Subcutaneous abdominal adipose tissue (tissue), 5 donors: Measurements from ENCODE around the gene SVOP.
"Not testable (repeated sequence)": the region's sequence is repeated elsewhere in the genome, so short reads cannot be mapped to it uniquely, and the experiment has no call there.

ENCODE experiments used
- H3K27ac ChIP-seq: one replicate; pipeline ENCODE4 v1.7.0; 2013; ENCODE audit warnings: low read depth, mild to moderate bottlenecking, inconsistent platforms, low read length, moderate library complexity
- H3K27me3 ChIP-seq, 5 donors: one replicate each; pipeline ENCODE4 v1.7.0; 2013; ENCODE audit warnings: low read length in 5 of 5, inconsistent platforms in 1 of 5; ENCODE audit not compliant: control insufficient read depth in 5 of 5, insufficient read depth in 4 of 5
- H3K36me3 ChIP-seq, 5 donors: one replicate each; pipeline ENCODE4 v1.7.0; 2013; ENCODE audit warnings: low read length in 5 of 5; ENCODE audit not compliant: control insufficient read depth in 5 of 5, insufficient read depth in 5 of 5
- H3K4me1 ChIP-seq, 5 donors: one replicate each; pipeline ENCODE4 v1.7.0; 2013; ENCODE audit warnings: low read length in 5 of 5, mild to moderate bottlenecking in 3 of 5, moderate library complexity in 1 of 5; ENCODE audit not compliant: control insufficient read depth in 5 of 5, insufficient read depth in 5 of 5
- H3K4me3 ChIP-seq, 5 donors: one replicate each; pipeline ENCODE4 v1.7.0; 2013; ENCODE audit warnings: low read length in 5 of 5, low read depth in 1 of 5
- H3K9ac ChIP-seq, 5 donors: one replicate each; pipeline ENCODE4 v1.7.0; 2013; ENCODE audit warnings: low read length in 5 of 5, mild to moderate bottlenecking in 4 of 5, moderate library complexity in 3 of 5
- H3K9me3 ChIP-seq, 5 donors: one replicate each; pipeline ENCODE4 v1.7.0; 2013; ENCODE audit warnings: low read length in 5 of 5; ENCODE audit not compliant: control insufficient read depth in 5 of 5
- donor health status: healthy.
- donor health status: healthy.
- donor health status: healthy.
- donor health status: healthy.
- donor health status: healthy.

The SVOP gene

DNA sequence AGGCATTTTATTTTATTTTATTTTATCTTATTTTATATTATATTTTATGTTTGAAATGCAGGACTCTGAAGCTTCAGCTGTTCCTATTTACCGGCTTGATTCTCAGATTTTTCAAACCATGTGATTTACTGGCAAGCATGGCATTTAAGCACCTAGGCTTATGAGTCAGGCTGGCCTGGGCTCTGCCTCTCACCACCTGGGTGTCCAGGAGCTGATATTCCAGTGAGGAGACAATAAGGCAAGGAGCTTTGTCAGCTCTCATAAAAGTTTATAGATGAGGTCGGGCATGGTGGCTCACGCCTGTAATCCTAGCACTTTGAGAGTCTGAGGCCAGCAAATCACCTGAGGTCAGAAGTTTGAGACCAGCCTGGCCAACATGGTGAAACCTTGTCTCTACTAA, 138.9 kb downstream of the SVOP start:
- Histone ChIP-seq H3K27ac (no peak overlapping the region), H3K9ac (no peak overlapping the region), H3K4me3 (no peak overlapping the region), H3K4me1 (peaks cover 0 to 10% (median 2%) of the 10 kb centered on the region in 5 donors), H3K9me3 (no peaks in the 10 kb centered on the region), H3K27me3 (peaks cover 0 to 4% (median 0%) of the 10 kb centered on the region in 5 donors), H3K36me3 (no peaks in the 10 kb centered on the region)

DNA sequence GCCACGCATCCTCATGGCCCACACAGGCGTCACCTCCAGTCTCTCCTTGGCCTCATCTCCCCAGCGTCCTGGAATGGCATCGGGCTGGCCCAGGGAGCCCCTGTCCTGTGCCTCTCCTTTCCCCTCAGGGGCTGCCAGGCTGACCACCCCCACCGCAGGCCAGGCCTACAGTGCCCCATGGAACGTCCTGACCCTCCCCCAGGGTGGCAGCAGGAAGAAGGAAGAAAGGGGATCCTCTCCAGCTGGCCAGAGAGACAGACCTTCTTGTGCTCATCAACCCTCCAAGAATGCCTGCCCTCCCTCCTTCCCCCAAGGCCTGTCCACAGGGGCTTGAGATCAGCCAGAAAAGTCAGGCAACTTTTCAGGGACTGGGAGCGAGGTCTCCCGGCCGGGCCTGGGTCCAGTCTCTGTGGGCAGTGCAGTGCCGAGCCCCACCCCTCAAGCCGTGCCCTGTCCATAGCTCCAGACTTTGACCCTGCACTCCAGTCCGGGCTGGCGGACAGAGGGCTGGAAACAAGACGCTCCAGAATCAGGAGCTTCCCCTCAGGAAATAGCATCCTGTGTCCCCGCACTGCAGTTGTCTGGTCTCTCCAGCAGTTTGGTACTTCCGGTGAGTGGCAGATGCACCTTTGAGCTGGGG, 141.1 kb downstream of the SVOP start, which contains the start of gene DAO:
DAO (plus strand) TSS at position 478 of the 640 bp plus-strand sequence. CDS start 4,915 bp downstream, outside the sequence.
- H3K27ac ChIP-seq: no peak within 1 kb of the TSS
- peaks cover 0 to 10% (median 2%) of the 10 kb centered on the region in 5 donors for H3K4me1 ChIP-seq
- H3K36me3 ChIP-seq: no peaks in the 10 kb centered on the region
- no peaks in the 10 kb centered on the region for H3K9me3 ChIP-seq
- H3K27me3 ChIP-seq: peaks cover 0 to 4% (median 0%) of the 10 kb centered on the region in 5 donors
- H3K4me3 ChIP-seq: no peak within 1 kb of the TSS
- no peak within 1 kb of the TSS for H3K9ac ChIP-seq

DNA sequence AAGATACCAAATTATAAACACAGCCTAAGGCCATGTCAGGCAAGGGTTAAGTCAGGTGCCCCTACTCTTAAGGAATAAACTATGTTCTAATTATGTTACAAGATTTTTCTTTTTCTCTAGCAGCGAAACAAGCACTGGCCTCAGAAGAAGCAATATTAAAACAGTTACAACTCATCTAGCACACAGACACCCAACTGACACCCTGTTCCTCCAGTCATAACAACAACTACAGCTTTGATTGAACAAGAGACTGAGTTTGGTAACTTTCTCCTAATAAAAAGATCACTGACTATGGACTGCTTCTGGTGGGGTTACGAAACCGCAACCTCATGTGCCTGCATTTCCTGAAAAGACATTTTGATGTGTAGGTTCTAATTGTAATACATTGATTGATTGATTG, 144.3 kb downstream of the SVOP start:
- H3K4me1 ChIP-seq: peaks cover 0 to 5% (median 0%) of the 10 kb centered on the region in 5 donors
- H3K36me3 ChIP-seq: no peaks in the 10 kb centered on the region
- no peaks in the 10 kb centered on the region for H3K9me3 ChIP-seq
- H3K27me3 ChIP-seq: peaks cover 0 to 4% (median 0%) of the 10 kb centered on the region in 5 donors
- H3K27ac ChIP-seq: no peak overlapping the region
- H3K9ac ChIP-seq: no peak overlapping the region
- H3K4me3 ChIP-seq: no peak overlapping the region

DNA sequence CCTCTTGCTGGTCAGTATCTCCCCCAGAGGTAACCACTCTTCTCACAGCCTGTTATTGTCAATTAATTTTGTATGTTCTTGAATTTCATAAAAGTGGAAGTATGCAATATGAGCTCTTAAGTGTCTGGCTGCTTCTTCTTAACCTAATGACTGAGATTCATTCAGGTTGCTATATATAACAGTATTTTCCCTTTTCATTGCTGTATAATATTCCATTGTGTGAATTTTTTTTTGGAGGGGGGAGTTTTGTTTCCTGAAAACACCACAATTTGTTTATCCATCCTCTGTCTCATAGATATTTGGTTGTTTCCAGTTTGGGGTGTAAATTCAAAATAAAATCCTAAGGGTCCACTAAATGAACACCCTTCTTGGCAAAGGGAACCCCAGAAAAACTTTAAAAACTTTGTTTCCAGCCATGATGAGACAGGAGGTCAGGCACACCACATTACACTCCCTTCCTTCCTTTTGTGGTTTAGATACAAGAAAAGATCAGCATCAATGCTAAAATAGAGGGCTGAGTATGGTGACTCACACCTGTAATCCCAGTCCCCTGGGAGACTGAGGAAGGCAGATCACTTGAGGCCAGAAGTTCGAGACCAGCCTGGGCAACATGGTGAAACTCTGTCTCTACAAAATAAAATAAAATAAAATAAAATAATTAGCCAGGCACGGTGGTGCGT, 145.0 kb downstream of the SVOP start:
- Histone ChIP-seq H3K4me3 (no peak overlapping the region), H3K9ac (no peak overlapping the region), H3K27ac (no peak overlapping the region), H3K4me1 (peaks cover 0 to 5% (median 0%) of the 10 kb centered on the region in 5 donors), H3K9me3 (no peaks in the 10 kb centered on the region), H3K27me3 (peaks cover 0 to 4% (median 0%) of the 10 kb centered on the region in 5 donors), H3K36me3 (no peaks in the 10 kb centered on the region)

DNA sequence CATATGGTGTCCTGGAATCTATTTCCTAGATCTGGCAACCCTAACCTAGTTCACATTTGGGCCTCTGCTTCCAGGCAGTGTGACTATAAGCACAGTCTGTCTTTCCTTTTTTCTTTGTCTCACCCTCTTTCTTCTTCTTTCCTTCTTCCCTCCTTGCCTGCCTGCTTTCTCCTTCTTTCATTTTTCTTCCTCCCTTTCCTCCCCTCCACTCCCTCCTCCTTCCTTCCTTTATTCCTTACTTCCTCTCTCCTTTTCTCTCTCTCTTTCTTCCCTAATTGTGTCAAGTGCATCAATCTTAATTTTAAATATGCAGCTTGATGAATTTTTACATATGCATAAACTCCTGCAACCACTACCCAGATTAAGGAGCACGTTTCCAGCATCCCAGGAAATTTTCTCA, 145.6 kb downstream of the SVOP start:
- Histone ChIP-seq H3K9me3 (no peaks in the 10 kb centered on the region), H3K4me3 (no peak overlapping the region), H3K27ac (no peak overlapping the region), H3K27me3 (peaks cover 0 to 4% (median 0%) of the 10 kb centered on the region in 5 donors), H3K36me3 (no peaks in the 10 kb centered on the region), H3K9ac (no peak overlapping the region), H3K4me1 (peaks cover 0 to 5% (median 0%) of the 10 kb centered on the region in 5 donors)

DNA sequence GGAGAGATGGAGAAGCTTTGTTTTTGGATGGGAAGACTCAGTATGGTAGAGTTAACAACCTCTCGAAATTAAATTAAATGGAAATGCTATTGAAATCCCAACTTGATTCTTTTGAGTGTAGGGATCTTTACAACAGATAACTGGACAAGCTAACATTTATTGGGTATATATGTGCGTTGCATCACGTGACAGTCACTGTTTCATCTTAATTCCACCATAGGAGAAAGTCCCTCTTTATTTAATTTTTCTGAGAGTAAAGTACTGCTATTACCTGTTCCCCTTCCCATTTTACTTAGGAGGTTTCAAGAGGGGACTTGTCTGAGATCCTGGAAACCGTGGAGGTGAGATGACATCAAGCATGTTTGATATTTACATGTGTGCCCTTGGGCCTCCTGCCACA, 152.1 kb downstream of the SVOP start:
- no peak overlapping the region for H3K9ac ChIP-seq
- H3K36me3 ChIP-seq: no peaks in the 10 kb centered on the region

DNA sequence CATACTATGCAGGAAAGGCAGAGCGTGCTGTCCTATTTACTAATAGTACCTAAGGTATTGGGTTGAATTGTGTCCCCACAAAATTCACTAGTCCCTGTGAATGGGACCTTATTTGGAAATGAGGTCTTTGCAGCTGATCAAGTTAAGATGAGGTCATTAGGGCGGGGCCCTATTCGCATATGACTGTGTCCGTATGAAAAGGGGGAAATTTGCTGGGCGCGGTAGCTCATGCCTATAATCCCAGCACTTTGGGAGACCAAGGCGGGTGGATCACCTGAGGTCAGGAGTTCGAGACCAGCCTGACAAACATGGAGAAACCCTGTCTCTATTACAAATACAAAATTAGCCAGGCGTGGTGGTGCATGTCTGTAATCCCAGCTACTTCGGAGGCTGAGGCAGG, 154.8 kb downstream of the SVOP start:
- H3K9me3 ChIP-seq, H3K36me3 ChIP-seq, H3K9ac ChIP-seq: not testable (repeated sequence)

More for the DNA sequence above, 152.1 kb downstream of the SVOP start:
- no peak overlapping the region for H3K4me3 ChIP-seq
- no peaks in the 10 kb centered on the region for H3K9me3 ChIP-seq
- H3K27me3 ChIP-seq: no peaks in the 10 kb centered on the region
- H3K27ac ChIP-seq: no peak overlapping the region
- no peaks in the 10 kb centered on the region for H3K4me1 ChIP-seq

DNA sequence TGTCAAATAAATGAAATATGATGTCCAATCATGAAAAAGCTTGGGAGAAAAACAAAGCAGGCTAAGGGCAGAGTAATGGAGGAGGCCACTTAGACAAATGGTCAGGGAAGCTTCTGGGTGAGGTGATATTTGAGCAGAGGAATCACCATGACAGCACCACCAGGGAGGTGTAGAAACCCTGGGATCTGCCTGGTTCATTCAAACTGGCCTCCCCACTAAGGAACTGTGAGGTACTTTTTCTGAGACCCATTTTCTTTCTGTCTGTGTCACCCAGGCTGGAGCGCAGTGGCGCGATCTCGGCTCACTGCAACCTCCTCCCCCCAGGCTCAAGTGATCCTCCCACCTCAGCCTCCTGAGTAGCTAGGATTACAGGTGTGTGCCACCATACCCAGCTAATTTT, 155.7 kb downstream of the SVOP start:
- Histone ChIP-seq H3K4me1 (peaks cover 0 to 16% (median 4%) of the 10 kb centered on the region in 5 donors), H3K27ac (no peak overlapping the region), H3K27me3 (no peaks in the 10 kb centered on the region), H3K9ac (no peak overlapping the region), H3K9me3 (no peaks in the 10 kb centered on the region), H3K4me3 (no peak overlapping the region), H3K36me3 (no peaks in the 10 kb centered on the region)

More for the DNA sequence above, 154.8 kb downstream of the SVOP start:
- not testable (repeated sequence) for H3K27ac ChIP-seq, H3K27me3 ChIP-seq, H3K4me3 ChIP-seq
- peaks cover 0 to 11% (median 4%) of the 10 kb centered on the region in 5 donors for H3K4me1 ChIP-seq

DNA sequence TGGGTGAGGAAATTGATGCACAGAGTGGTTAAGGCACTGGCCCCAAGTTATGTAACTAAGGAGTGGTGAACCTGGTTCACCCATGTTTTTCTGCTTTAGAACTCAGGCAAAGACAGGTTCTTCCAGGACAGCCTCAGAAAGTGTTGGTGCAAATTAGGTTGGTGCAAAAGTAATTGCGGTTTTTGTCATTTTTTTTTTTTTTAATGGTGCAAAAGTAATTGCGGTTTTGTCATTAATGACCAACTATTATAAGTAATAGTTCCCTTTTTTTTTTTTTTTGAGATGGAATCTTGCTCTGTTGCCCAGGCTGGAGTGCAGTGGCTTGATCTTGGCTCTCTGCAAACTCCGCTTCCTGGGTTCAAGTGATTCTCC, 158.3 kb downstream of the SVOP start:
- H3K27me3 ChIP-seq: no peaks in the 10 kb centered on the region
- no peak overlapping the region for H3K9ac ChIP-seq
- H3K36me3 ChIP-seq: no peaks in the 10 kb centered on the region
- no peak overlapping the region for H3K27ac ChIP-seq
- H3K4me3 ChIP-seq: no peak overlapping the region
- H3K4me1 ChIP-seq: peaks cover 0 to 32% (median 15%) of the 10 kb centered on the region in 5 donors
- H3K9me3 ChIP-seq: no peaks in the 10 kb centered on the region

DNA sequence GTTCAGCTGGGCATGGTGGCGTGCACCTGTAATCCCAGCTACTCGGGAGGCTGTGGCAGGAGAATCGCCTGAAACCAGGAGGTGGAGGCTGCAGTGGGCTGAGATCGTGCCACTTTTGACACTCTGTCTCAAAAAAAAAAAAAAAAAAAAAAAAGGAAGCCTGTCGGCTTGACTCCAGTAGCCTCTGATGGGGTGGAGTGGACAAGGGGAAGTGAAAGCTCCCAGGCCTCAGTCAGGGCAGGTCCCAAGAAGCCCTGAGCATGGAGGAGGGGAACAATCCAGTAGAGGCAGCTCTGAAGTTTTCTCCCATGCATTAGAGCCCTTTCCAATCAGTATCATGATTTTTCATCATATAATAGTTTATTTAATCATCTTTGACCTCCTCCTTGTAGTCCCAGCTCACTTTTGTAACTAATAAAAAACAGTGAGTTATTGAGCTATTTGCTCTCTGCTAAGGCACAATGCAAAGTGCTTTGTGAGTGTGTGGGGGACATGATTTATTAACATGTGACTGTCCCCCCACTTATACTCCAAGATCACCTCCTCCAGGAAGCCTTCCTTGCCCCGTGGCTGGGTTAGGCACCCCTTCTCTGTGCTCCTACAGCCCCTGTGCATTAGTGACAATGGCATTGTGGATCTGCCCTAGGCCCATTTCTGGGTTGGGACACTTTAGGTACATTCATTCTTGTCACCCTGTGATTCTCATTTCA, 158.8 kb downstream of the SVOP start:
- Histone ChIP-seq H3K9me3 (no peaks in the 10 kb centered on the region), H3K36me3 (no peaks in the 10 kb centered on the region), H3K4me1 (peaks cover 0 to 33% (median 15%) of the 10 kb centered on the region in 5 donors), H3K27me3 (no peaks in the 10 kb centered on the region), H3K4me3 (no peak overlapping the region), H3K27ac (no peak overlapping the region), H3K9ac (no peak overlapping the region)
